Measurements from ENCODE around the gene RAB7A. TPM values are rescaled to one million over a fixed set of nuclear protein-coding genes. Genes with fewer than 3 reads are reported as not detected.
"Not testable (repeated sequence)": the region's sequence is repeated elsewhere in the genome, so short reads cannot be mapped to it uniquely, and the experiment has no call there.

The RAB7A gene
- total RNA-seq, 4 donors from 2014 or later = 45.0 to 121 (median 101) TPM

- peaks cover 0 to 9% (median 0%) of the 10 kb centered on the region in 4 donors for H3K36me3 ChIP-seq
- in situ Hi-C loops (cut with MboI; ENCODE audit: low pct_ligation_motif_present in 1 of 4, low pct_unique_long_range_greater_than_20kb in 1 of 4, low sequenced_read_pairs in 3 of 4) (no loop called here), intact Hi-C loops (cut with DNase I; ENCODE audit: low total_unique reads) (no loop called here)
- DNase-seq = no peak
- H3K4me3 ChIP-seq = no peak overlapping the region
- no peak overlapping the region for H3K27ac ChIP-seq
- no peaks in the 10 kb centered on the region for H3K27me3 ChIP-seq
- no peak for TF ChIP-seq POLR2AphosphoS5 (IDR thresholded peaks at IDR 0.05)
- TF ChIP-seq POLR2A (IDR thresholded peaks at IDR 0.05) = no peak
- TF ChIP-seq CTCF (IDR thresholded peaks at IDR 0.05) = no peak
- TF ChIP-seq EP300 (IDR thresholded peaks at IDR 0.05; ENCODE audit: low read depth) = no peak
- WGBS, 2 donors (ENCODE audit: low coverage in 1 of 2) = 83 to 86% methylated on average over 2 to 6 of the region's 6 CpGs
- no peaks in the 10 kb centered on the region for H3K4me1 ChIP-seq
- H3K9me3 ChIP-seq = no peaks in the 10 kb centered on the region
These were observed 97.0 kb downstream of the RAB7A start for GRCh38 chr3:128823008-128823407.

- Histone ChIP-seq H3K9me3 (no peaks in the 10 kb centered on the region), H3K27me3 (no peaks in the 10 kb centered on the region), H3K27ac (no peak overlapping the region), H3K36me3 (peaks cover 0 to 4% (median 0%) of the 10 kb centered on the region in 4 donors), H3K4me3 (no peak overlapping the region), H3K4me1 (no peaks in the 10 kb centered on the region)
- WGBS, 2 donors (ENCODE audit: low coverage in 1 of 2) = 90% methylated on average over 3 of the region's 3 CpGs; no CpG with 5 or more reads in 1 of the 2 donors
- TF ChIP-seq POLR2AphosphoS5 (IDR thresholded peaks at IDR 0.05) = no peak
- no peak for TF ChIP-seq EP300 (IDR thresholded peaks at IDR 0.05; ENCODE audit: low read depth)
- TF ChIP-seq POLR2A (IDR thresholded peaks at IDR 0.05) = no peak
- no peak for TF ChIP-seq CTCF (IDR thresholded peaks at IDR 0.05)
- in situ Hi-C loops (cut with MboI; ENCODE audit: low pct_ligation_motif_present in 1 of 4, low pct_unique_long_range_greater_than_20kb in 1 of 4, low sequenced_read_pairs in 3 of 4) = no loop called here
- intact Hi-C loops (cut with DNase I; ENCODE audit: low total_unique reads) = no loop called here
- no peak for DNase-seq
These were observed 97.6 kb downstream of the RAB7A start for GRCh38 chr3:128823631-128824030.

- Histone ChIP-seq H3K27me3 (no peaks in the 10 kb centered on the region), H3K4me3 (no peak overlapping the region), H3K27ac (no peak overlapping the region), H3K4me1 (no peaks in the 10 kb centered on the region), H3K36me3 (no peaks in the 10 kb centered on the region), H3K9me3 (no peaks in the 10 kb centered on the region)
- WGBS, 2 donors (ENCODE audit: low coverage in 1 of 2) = 92% methylated on average over 8 of the region's 10 CpGs; no CpG with 5 or more reads in 1 of the 2 donors
- no peak for DNase-seq
- TF ChIP-seq EP300 (IDR thresholded peaks at IDR 0.05; ENCODE audit: low read depth) = no peak
- no peak for TF ChIP-seq POLR2AphosphoS5 (IDR thresholded peaks at IDR 0.05)
- no peak for TF ChIP-seq POLR2A (IDR thresholded peaks at IDR 0.05)
- TF ChIP-seq CTCF (IDR thresholded peaks at IDR 0.05) = no peak
- intact Hi-C loops (cut with DNase I; ENCODE audit: low total_unique reads) = no loop called here
- in situ Hi-C loops (cut with MboI; ENCODE audit: low pct_ligation_motif_present in 1 of 4, low pct_unique_long_range_greater_than_20kb in 1 of 4, low sequenced_read_pairs in 3 of 4) = no loop called here
These were observed 98.3 kb downstream of the RAB7A start for GRCh38 chr3:128824132-128824850.

GRCh38 chr3:128825117-128825725, 99.2 kb downstream of the RAB7A start:
- DNase-seq = no peak
- WGBS, 2 donors (ENCODE audit: low coverage in 1 of 2) = 68 to 90% methylated on average over 2 to 4 of the region's 4 CpGs
- intact Hi-C loops (cut with DNase I; ENCODE audit: low total_unique reads) = no loop called here
- TF ChIP-seq POLR2A (IDR thresholded peaks at IDR 0.05) (no peak), EP300 (IDR thresholded peaks at IDR 0.05; ENCODE audit: low read depth) (no peak), CTCF (IDR thresholded peaks at IDR 0.05) (no peak), POLR2AphosphoS5 (IDR thresholded peaks at IDR 0.05) (no peak)
- H3K27ac ChIP-seq = no peak overlapping the region
- in situ Hi-C loops (cut with MboI; ENCODE audit: low pct_ligation_motif_present in 1 of 4, low pct_unique_long_range_greater_than_20kb in 1 of 4, low sequenced_read_pairs in 3 of 4) = no loop called here
- no peaks in the 10 kb centered on the region for H3K36me3 ChIP-seq
- no peaks in the 10 kb centered on the region for H3K4me1 ChIP-seq
- H3K4me3 ChIP-seq = no peak overlapping the region
- no peaks in the 10 kb centered on the region for H3K9me3 ChIP-seq
- no peaks in the 10 kb centered on the region for H3K27me3 ChIP-seq

GRCh38 chr3:128829087-128829486, 103.1 kb downstream of the RAB7A start:
- H3K4me1 ChIP-seq; H3K27me3 ChIP-seq; H3K9me3 ChIP-seq; intact Hi-C loops (cut with DNase I; ENCODE audit: low total_unique reads); H3K27ac ChIP-seq; in situ Hi-C loops (cut with MboI; ENCODE audit: low pct_ligation_motif_present in 1 of 4, low pct_unique_long_range_greater_than_20kb in 1 of 4, low sequenced_read_pairs in 3 of 4); H3K4me3 ChIP-seq; H3K36me3 ChIP-seq; DNase-seq: not testable (repeated sequence)
- WGBS, 2 donors (ENCODE audit: low coverage in 1 of 2) = 91 to 97% methylated on average over 6 to 9 of the region's 9 CpGs

- H3K27me3 ChIP-seq; H3K4me3 ChIP-seq; in situ Hi-C loops (cut with MboI; ENCODE audit: low pct_ligation_motif_present in 1 of 4, low pct_unique_long_range_greater_than_20kb in 1 of 4, low sequenced_read_pairs in 3 of 4); H3K4me1 ChIP-seq; DNase-seq; H3K36me3 ChIP-seq; H3K9me3 ChIP-seq; intact Hi-C loops (cut with DNase I; ENCODE audit: low total_unique reads); H3K27ac ChIP-seq: not testable (repeated sequence)
- WGBS, 2 donors (ENCODE audit: low coverage in 1 of 2) = 71 to 85% methylated on average over 7 of the region's 7 CpGs
These were observed 104.1 kb downstream of the RAB7A start for GRCh38 chr3:128829925-128830625.
